GM23338 (cell line): ENCODE data around the gene ACSF3. TPM values are rescaled to one million over a fixed set of nuclear protein-coding genes. Genes with fewer than 3 reads are reported as not detected.

Experiments used
- ATAC-seq: fragments of 200-7000 bp; cut with Tn5 transposase; 3 replicates; pipeline ENCODE4 v1.9.1; 2020
- DNase-seq: peaks from one replicate; pipeline ENCODE4 v3.0.0-alpha.2; 2015; ENCODE audit warnings: low spot score
- H2AFZ ChIP-seq: fragments of 200-600 bp; sonication (generic); 2 replicates; pipeline ENCODE4 v1.8.0; 2016; ENCODE audit warnings: antibody characterized with exemption, mild to moderate bottlenecking, moderate library complexity
- H3F3A ChIP-seq: fragments of 200-600 bp; sonication (generic); replicated peaks from 2 replicates; pipeline ENCODE4 v1.8.0; 2017; ENCODE audit warnings: antibody characterized with exemption, mixed run types, low read depth
- H3K27ac ChIP-seq: fragments of 200-600 bp; sonication (generic); 2 replicates; pipeline ENCODE4 v1.6.1; 2016; ENCODE audit warnings: low read depth
- H3K27me3 ChIP-seq: fragments of 200-600 bp; sonication (generic); 2 replicates; pipeline ENCODE4 v1.8.0; 2016; ENCODE audit warnings: mild to moderate bottlenecking, mixed run types, moderate library complexity; ENCODE audit not compliant: insufficient read depth
- H3K36me3 ChIP-seq: fragments of 200-600 bp; sonication (generic); 2 replicates; pipeline ENCODE4 v1.8.0; 2016; ENCODE audit warnings: mild to moderate bottlenecking; ENCODE audit not compliant: insufficient read depth
- H3K4me1 ChIP-seq: fragments of 200-600 bp; sonication (generic); 2 replicates; pipeline ENCODE4 v1.8.0; 2016; ENCODE audit warnings: mild to moderate bottlenecking, moderate library complexity; ENCODE audit not compliant: insufficient read depth
- H3K4me2 ChIP-seq: fragments of 200-600 bp; sonication (generic); 2 replicates; pipeline ENCODE4 v1.7.1; 2017; ENCODE audit warnings: mixed run types
- H3K4me3 ChIP-seq: fragments of 200-600 bp; sonication (generic); 2 replicates; pipeline ENCODE4 v1.6.1; 2016; ENCODE audit warnings: mixed run types
- H3K79me2 ChIP-seq: fragments of 200-600 bp; sonication (generic); replicated peaks from 2 replicates; pipeline ENCODE4 v1.8.0; 2017; ENCODE audit warnings: mild to moderate bottlenecking; ENCODE audit not compliant: insufficient read depth
- H3K9me2 ChIP-seq: fragments of 200-600 bp; sonication (generic); 2 replicates; pipeline ENCODE4 v1.8.0; 2017; ENCODE audit not compliant: insufficient read depth
- H4K20me1 ChIP-seq: fragments of 200-600 bp; sonication (generic); replicated peaks from 2 replicates; pipeline ENCODE4 v1.8.0; 2017; ENCODE audit warnings: mild to moderate bottlenecking; ENCODE audit not compliant: insufficient read depth
- H3K27ac Mint-ChIP-seq: 2 replicates; pipeline ENCODE4 v1.8.0; 2020; ENCODE audit warnings: inconsistent platforms, mild to moderate bottlenecking, moderate library complexity, mixed read lengths
- H3K27me3 Mint-ChIP-seq: 3 replicates; pipeline ENCODE4 v1.8.0; 2022; ENCODE audit warnings: low read depth, mild to moderate bottlenecking, moderate library complexity, mixed read lengths, inconsistent platforms; ENCODE audit not compliant: insufficient read depth, poor library complexity
- H3K36me3 Mint-ChIP-seq: 3 replicates; pipeline ENCODE4 v1.8.0; 2021; ENCODE audit warnings: low read depth, mild to moderate bottlenecking, inconsistent platforms, moderate library complexity, mixed read lengths
- H3K4me1 Mint-ChIP-seq: 3 replicates; pipeline ENCODE4 v1.8.0; 2020; ENCODE audit warnings: mild to moderate bottlenecking, inconsistent platforms, mixed read lengths
- H3K4me3 Mint-ChIP-seq: 3 replicates; pipeline ENCODE4 v1.8.0; 2021; ENCODE audit warnings: moderate library complexity, mild to moderate bottlenecking, inconsistent platforms, mixed read lengths
- H3K9me3 Mint-ChIP-seq: 3 replicates; pipeline ENCODE4 v1.8.0; 2020; ENCODE audit warnings: moderate library complexity, mild to moderate bottlenecking, inconsistent platforms, mixed read lengths
- CREB1 ChIP-seq: fragments of 250-450 bp; sonication (Bioruptor Pico); IDR thresholded peaks from 2 replicates; pipeline ENCODE4 v1.5.0; 2020; ENCODE audit warnings: low read depth, mild to moderate bottlenecking, moderate library complexity
- EZH2 ChIP-seq: fragments of 200-600 bp; sonication (generic); IDR thresholded peaks from one replicate; pipeline ENCODE4 v1.8.0; 2017; ENCODE audit warnings: antibody characterized with exemption, mild to moderate bottlenecking, low read depth; ENCODE audit not compliant: unreplicated experiment
- EZH2phosphoT487 ChIP-seq: fragments of 200-600 bp; sonication (generic); IDR thresholded peaks from one replicate; pipeline ENCODE4 v1.8.1; 2018; ENCODE audit warnings: antibody characterized with exemption; ENCODE audit not compliant: unreplicated experiment
- JUNB ChIP-seq: IDR thresholded peaks from one replicate; pipeline ENCODE4 v1.6.1; 2016; ENCODE audit warnings: antibody characterized with exemption; ENCODE audit not compliant: unreplicated experiment
- NANOG ChIP-seq: IDR thresholded peaks from 2 replicates; pipeline ENCODE4 v1.6.1; 2016; ENCODE audit warnings: antibody characterized with exemption, borderline replicate concordance
- POLR2AphosphoS5 ChIP-seq: IDR thresholded peaks from 2 replicates; pipeline ENCODE4 v1.6.1; 2016; ENCODE audit warnings: antibody characterized with exemption, low read depth
- STAT1 ChIP-seq: IDR thresholded peaks from one replicate; pipeline ENCODE4 v1.6.1; 2016; ENCODE audit warnings: antibody characterized with exemption; ENCODE audit not compliant: unreplicated experiment
- ZNF114 ChIP-seq: fragments of 250-450 bp; sonication (Bioruptor Pico); IDR thresholded peaks from 2 replicates; pipeline ENCODE4 v1.5.0; 2020; ENCODE audit warnings: mild to moderate bottlenecking, moderate library complexity
- ZNF331 ChIP-seq: fragments of 250-450 bp; sonication (Bioruptor Pico); IDR thresholded peaks from 2 replicates; pipeline ENCODE4 v1.5.0; 2020; ENCODE audit warnings: low read depth, mild to moderate bottlenecking, moderate library complexity
- polyA plus RNA-seq: library from polyadenylated mRNA; unstranded; fragments of >200 nt; fragmentation: Nextera tagmentation; extraction: Ambion mirVana; gene quantifications from 2 replicates; pipeline ENCODE4 v1.2.1, GENCODE V29; 2016
- total RNA-seq: library from RNA; depleted of rRNA; stranded (reverse); fragments of >200 nt; shearing (Covaris generic); gene quantifications from 2 replicates; pipeline ENCODE4 v1.2.3, GENCODE V29; 2014
- TF ChIP-seq, protein P1 (sequence below): IDR thresholded peaks from one replicate; pipeline ENCODE4 v1.6.1; 2018; ENCODE audit warnings: antibody characterized with exemption; ENCODE audit not compliant: unreplicated experiment
- TF ChIP-seq, protein P2 (sequence below): fragments of 250-450 bp; sonication (Bioruptor Pico); IDR thresholded peaks from 2 replicates; pipeline ENCODE4 v1.5.0; 2020; ENCODE audit warnings: mild to moderate bottlenecking, moderate library complexity
- TF ChIP-seq, protein P3 (sequence below), 2 experiments: fragments of 200-600 bp in 1 of 2; sonication (generic) in 1 of 2; conservative IDR thresholded peaks; 2 replicates each; pipeline versions ENCODE4 v1.5.1 to v1.6.1; 2016 to 2017; ENCODE audit warnings: antibody characterized with exemption in 2 of 2, low read depth in 2 of 2, mild to moderate bottlenecking in 2 of 2, moderate library complexity in 1 of 2
- TF ChIP-seq, protein P4 (sequence below): IDR thresholded peaks from 2 replicates; pipeline ENCODE4 v1.6.1; 2016; ENCODE audit warnings: antibody characterized with exemption

The ACSF3 gene
- total and polyA plus RNA-seq, 2 experiments from 2014 or later, result 12.8 to 23.1 TPM

DNA sequence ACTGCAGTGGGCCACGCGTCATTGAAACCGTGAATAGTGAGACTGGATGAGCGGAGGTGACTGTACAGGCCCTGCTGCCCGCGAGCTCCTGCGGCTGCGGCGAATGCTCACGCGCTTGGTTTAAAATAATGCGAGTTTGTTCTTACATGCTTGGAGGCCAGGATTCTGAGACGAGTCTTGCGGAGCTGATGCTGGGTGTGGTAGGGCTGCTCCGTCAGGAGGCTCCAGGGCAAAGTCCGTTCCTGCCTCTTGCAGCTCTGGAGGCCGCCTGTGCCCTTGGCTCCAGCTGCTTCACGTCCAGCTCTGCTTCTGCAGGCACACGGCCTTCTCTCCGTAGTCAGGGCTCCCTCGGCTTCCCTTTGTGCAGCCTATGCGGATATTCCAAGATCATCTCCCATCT is 9.5 kb downstream of the ACSF3 start:
- no peaks in the 10 kb centered on the region for H3K9me3 Mint-ChIP-seq
- H3K9me2 ChIP-seq, result no peaks in the 10 kb centered on the region
- no peak for DNase-seq
- peaks cover 23% of the 10 kb centered on the region for H3K79me2 ChIP-seq
- H3K4me1 ChIP-seq, result no peaks in the 10 kb centered on the region
- H3K27ac Mint-ChIP-seq, result no peak overlapping the region
- H3K4me1 Mint-ChIP-seq, result peaks cover 3% of the 10 kb centered on the region
- no peak overlapping the region for H2AFZ ChIP-seq
- peaks cover 45% of the 10 kb centered on the region for H3K36me3 Mint-ChIP-seq
- no peaks in the 10 kb centered on the region for H3K36me3 ChIP-seq
- H3K27ac ChIP-seq, result no peak overlapping the region
- H3K27me3 ChIP-seq, result no peaks in the 10 kb centered on the region
- H3K4me3 Mint-ChIP-seq, result no peak overlapping the region
- no peaks in the 10 kb centered on the region; the same call in 1 of the 2 replicates for H4K20me1 ChIP-seq
- no peaks in the 10 kb centered on the region for H3F3A ChIP-seq
- no peak overlapping the region for H3K4me3 ChIP-seq
- TF ChIP-seq, protein P1, sequence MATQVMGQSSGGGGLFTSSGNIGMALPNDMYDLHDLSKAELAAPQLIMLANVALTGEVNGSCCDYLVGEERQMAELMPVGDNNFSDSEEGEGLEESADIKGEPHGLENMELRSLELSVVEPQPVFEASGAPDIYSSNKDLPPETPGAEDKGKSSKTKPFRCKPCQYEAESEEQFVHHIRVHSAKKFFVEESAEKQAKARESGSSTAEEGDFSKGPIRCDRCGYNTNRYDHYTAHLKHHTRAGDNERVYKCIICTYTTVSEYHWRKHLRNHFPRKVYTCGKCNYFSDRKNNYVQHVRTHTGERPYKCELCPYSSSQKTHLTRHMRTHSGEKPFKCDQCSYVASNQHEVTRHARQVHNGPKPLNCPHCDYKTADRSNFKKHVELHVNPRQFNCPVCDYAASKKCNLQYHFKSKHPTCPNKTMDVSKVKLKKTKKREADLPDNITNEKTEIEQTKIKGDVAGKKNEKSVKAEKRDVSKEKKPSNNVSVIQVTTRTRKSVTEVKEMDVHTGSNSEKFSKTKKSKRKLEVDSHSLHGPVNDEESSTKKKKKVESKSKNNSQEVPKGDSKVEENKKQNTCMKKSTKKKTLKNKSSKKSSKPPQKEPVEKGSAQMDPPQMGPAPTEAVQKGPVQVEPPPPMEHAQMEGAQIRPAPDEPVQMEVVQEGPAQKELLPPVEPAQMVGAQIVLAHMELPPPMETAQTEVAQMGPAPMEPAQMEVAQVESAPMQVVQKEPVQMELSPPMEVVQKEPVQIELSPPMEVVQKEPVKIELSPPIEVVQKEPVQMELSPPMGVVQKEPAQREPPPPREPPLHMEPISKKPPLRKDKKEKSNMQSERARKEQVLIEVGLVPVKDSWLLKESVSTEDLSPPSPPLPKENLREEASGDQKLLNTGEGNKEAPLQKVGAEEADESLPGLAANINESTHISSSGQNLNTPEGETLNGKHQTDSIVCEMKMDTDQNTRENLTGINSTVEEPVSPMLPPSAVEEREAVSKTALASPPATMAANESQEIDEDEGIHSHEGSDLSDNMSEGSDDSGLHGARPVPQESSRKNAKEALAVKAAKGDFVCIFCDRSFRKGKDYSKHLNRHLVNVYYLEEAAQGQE, result no peak
- TF ChIP-seq EZH2phosphoT487, result no peak
- no peak for TF ChIP-seq STAT1
- TF ChIP-seq ZNF114 (CRISPR knock-in tag), result no peak
- no peak for TF ChIP-seq POLR2AphosphoS5
- no peak for TF ChIP-seq ZNF331
- TF ChIP-seq, protein P2, sequence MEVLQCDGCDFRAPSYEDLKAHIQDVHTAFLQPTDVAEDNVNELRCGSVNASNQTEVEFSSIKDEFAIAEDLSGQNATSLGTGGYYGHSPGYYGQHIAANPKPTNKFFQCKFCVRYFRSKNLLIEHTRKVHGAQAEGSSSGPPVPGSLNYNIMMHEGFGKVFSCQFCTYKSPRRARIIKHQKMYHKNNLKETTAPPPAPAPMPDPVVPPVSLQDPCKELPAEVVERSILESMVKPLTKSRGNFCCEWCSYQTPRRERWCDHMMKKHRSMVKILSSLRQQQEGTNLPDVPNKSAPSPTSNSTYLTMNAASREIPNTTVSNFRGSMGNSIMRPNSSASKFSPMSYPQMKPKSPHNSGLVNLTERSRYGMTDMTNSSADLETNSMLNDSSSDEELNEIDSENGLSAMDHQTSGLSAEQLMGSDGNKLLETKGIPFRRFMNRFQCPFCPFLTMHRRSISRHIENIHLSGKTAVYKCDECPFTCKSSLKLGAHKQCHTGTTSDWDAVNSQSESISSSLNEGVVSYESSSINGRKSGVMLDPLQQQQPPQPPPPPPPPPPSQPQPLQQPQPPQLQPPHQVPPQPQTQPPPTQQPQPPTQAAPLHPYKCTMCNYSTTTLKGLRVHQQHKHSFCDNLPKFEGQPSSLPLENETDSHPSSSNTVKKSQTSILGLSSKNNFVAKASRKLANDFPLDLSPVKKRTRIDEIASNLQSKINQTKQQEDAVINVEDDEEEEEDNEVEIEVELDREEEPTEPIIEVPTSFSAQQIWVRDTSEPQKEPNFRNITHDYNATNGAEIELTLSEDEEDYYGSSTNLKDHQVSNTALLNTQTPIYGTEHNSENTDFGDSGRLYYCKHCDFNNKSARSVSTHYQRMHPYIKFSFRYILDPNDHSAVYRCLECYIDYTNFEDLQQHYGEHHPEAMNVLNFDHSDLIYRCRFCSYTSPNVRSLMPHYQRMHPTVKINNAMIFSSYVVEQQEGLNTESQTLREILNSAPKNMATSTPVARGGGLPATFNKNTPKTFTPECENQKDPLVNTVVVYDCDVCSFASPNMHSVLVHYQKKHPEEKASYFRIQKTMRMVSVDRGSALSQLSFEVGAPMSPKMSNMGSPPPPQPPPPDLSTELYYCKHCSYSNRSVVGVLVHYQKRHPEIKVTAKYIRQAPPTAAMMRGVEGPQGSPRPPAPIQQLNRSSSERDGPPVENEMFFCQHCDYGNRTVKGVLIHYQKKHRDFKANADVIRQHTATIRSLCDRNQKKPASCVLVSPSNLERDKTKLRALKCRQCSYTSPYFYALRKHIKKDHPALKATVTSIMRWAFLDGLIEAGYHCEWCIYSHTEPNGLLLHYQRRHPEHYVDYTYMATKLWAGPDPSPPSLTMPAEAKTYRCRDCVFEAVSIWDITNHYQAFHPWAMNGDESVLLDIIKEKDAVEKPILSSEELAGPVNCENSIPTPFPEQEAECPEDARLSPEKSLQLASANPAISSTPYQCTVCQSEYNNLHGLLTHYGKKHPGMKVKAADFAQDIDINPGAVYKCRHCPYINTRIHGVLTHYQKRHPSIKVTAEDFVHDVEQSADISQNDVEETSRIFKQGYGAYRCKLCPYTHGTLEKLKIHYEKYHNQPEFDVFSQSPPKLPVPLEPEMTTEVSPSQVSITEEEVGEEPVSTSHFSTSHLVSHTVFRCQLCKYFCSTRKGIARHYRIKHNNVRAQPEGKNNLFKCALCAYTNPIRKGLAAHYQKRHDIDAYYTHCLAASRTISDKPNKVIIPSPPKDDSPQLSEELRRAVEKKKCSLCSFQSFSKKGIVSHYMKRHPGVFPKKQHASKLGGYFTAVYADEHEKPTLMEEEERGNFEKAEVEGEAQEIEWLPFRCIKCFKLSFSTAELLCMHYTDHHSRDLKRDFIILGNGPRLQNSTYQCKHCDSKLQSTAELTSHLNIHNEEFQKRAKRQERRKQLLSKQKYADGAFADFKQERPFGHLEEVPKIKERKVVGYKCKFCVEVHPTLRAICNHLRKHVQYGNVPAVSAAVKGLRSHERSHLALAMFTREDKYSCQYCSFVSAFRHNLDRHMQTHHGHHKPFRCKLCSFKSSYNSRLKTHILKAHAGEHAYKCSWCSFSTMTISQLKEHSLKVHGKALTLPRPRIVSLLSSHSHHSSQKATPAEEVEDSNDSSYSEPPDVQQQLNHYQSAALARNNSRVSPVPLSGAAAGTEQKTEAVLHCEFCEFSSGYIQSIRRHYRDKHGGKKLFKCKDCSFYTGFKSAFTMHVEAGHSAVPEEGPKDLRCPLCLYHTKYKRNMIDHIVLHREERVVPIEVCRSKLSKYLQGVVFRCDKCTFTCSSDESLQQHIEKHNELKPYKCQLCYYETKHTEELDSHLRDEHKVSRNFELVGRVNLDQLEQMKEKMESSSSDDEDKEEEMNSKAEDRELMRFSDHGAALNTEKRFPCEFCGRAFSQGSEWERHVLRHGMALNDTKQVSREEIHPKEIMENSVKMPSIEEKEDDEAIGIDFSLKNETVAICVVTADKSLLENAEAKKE (CRISPR knock-in tag), result no peak
- TF ChIP-seq CREB1 (CRISPR knock-in tag), result no peak
- TF ChIP-seq, protein P3, sequence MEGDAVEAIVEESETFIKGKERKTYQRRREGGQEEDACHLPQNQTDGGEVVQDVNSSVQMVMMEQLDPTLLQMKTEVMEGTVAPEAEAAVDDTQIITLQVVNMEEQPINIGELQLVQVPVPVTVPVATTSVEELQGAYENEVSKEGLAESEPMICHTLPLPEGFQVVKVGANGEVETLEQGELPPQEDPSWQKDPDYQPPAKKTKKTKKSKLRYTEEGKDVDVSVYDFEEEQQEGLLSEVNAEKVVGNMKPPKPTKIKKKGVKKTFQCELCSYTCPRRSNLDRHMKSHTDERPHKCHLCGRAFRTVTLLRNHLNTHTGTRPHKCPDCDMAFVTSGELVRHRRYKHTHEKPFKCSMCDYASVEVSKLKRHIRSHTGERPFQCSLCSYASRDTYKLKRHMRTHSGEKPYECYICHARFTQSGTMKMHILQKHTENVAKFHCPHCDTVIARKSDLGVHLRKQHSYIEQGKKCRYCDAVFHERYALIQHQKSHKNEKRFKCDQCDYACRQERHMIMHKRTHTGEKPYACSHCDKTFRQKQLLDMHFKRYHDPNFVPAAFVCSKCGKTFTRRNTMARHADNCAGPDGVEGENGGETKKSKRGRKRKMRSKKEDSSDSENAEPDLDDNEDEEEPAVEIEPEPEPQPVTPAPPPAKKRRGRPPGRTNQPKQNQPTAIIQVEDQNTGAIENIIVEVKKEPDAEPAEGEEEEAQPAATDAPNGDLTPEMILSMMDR (conservative IDR thresholded peaks at IDR 0.05; ENCODE audit: low read depth in 2 of 2), result no peak
- TF ChIP-seq JUNB, result no peak
- no peak for TF ChIP-seq NANOG
- TF ChIP-seq, protein P4, sequence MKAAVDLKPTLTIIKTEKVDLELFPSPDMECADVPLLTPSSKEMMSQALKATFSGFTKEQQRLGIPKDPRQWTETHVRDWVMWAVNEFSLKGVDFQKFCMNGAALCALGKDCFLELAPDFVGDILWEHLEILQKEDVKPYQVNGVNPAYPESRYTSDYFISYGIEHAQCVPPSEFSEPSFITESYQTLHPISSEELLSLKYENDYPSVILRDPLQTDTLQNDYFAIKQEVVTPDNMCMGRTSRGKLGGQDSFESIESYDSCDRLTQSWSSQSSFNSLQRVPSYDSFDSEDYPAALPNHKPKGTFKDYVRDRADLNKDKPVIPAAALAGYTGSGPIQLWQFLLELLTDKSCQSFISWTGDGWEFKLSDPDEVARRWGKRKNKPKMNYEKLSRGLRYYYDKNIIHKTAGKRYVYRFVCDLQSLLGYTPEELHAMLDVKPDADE, result no peak
- no peak for TF ChIP-seq EZH2
- peaks cover 10% of the 10 kb centered on the region for H3K27me3 Mint-ChIP-seq
- no peak overlapping the region for H3K4me2 ChIP-seq
- ATAC-seq, result no peak
